NCI-H226 (cell line): ENCODE data around the gene UFD1.

Experiments used
- DNase-seq: peaks from one replicate; pipeline ENCODE4 v3.0.0-alpha.2; 2015

Gene UFD1

DNA sequence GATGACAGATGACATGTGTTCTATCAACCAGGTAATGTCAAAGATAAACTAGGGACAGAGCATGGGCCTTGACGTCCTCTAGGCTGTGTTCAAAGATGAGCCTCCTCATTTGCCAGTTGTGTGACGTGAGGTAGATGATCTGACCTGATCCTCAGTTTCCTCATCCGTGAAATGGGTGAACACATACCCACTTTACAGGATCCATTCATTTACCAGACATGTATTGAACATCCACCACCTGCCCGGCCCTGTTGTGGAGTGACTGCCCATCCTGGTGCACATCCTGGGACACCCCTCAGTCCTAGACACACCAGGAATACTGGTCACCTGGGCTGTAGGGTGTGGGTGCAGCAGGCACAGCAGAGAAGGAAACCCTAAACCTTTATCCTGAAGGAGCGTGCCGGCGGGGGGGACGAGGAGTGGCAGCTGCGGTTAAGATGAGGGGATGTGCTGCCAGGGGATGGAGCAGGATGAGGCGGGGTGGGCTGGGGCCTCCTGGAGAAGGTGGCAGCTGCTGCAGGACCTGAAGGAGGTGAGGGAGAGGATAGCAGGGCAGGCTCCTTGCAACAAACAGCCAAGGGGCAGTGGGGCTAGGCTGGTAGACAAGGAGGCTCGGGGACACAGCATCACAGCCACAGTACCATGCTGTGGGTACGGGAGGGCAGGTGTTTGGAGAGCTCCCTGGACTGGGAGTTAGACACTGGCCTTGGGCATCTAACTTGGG lies 36.8 kb upstream of the UFD1 start:
- no peak for DNase-seq

DNA sequence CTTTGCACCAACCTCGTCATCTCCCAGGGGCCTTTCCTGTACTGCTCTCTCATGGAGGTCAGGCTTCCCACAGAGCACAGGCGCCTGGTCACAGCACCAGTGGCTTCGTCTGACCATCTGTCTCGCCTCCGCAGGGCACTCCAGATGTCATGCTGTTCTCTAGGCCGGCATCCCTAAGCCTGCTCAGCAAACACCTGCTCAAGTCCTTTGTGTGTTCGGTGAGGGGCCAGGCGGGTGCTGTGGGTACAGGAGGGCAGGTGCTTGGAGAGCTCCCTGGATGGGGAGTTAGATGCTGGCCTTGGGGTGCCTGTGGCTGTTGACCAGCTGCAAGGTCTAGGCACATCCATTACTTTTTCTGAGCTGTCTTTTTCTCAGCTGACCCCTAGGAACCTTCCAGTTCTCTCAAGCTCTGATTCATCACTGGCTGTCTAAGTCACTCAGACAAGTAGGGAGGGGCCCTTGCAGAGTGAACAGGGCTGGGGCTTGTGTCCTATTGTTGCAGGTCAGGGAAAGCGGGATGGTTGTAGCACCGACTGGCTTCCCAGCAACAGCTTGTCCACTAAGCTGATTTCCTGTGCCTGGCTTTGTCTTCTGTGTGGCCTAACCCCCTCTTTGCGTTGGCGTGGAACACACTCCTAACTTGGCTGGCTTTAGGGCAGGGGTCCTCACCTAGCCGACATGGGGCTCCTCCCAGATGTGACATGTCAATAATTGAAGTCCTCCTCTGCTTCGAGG lies 36.0 kb upstream of the UFD1 start:
- DNase-seq, result no peak

DNA sequence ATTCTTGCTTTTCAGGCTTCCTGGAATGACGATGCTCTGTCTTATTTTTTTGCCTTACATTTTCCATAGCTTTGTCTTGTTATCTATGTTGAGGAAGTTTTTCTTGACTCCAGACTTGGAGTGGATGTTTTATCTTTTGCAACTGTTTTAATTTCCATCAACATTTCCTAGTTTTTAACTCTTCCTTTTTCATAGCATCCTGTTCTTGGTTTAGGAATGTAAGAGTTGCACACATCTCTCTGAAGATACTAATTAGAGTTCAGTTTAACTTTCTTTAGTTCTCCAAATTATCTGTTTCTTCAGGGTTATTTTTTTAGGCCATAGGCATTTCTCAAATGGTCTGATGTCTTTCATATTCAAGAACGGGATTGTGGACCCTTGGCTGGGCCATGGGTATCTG lies 34.8 kb upstream of the UFD1 start:
- DNase-seq, result no peak

DNA sequence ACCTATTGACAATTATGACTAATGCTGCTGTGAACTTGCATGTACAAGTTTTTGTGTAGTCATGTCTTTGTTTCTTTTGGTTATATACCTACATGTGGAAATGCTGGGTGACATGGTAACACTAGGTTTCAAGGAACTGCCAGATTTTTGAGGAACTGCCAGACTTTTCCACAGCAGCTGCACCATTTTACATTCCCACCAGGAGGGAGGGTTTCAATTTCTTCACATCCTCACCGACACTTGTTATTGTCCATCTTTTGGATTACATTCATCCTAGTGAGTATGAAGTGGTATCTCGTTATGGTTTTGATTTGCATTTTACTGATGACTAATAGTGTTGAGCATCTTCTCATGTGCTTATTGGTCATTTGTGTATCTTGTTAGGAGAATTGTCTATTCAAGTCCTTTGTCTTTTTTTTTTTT lies 31.9 kb upstream of the UFD1 start:
- DNase-seq, result no peak

DNA sequence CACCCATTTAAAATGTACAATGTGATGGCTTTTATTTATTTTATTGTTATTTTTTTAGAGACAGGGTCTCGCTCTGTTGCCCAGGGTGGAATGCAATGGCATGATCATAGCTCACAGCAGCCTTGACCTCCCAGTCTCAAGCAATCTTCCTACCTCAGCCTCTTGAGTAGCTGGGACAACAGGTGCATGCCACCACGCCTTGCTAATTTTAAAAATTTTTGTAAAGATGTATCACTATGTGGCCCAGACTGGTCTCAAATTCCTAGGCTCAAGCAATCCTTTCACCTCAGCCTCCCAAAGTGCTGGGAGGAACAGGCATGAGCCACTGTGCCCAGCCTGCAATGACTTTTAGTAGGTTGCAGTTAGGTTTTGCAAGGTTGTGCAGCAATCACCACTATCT lies 30.9 kb upstream of the UFD1 start:
- DNase-seq, result no peak

DNA sequence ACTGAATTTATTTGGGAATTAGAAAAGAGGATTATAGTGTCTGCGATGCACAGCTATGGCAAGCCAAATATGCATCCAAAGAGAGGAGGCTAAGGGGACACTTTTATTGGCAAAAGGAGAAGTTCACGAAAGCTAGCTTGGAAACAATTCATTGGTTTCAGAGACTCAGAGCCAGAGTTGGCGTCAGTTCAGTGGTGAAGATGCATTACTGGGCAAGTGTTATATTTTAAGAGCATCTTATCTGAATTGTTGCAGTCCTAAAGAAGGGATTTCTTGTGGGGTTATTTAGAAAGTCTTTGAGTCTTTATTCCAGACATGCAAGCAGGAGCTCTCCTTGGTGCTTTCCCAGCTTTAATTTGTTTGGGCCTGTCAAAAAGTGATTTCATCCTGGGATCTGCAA lies 30.2 kb upstream of the UFD1 start:
- no peak for DNase-seq

DNA sequence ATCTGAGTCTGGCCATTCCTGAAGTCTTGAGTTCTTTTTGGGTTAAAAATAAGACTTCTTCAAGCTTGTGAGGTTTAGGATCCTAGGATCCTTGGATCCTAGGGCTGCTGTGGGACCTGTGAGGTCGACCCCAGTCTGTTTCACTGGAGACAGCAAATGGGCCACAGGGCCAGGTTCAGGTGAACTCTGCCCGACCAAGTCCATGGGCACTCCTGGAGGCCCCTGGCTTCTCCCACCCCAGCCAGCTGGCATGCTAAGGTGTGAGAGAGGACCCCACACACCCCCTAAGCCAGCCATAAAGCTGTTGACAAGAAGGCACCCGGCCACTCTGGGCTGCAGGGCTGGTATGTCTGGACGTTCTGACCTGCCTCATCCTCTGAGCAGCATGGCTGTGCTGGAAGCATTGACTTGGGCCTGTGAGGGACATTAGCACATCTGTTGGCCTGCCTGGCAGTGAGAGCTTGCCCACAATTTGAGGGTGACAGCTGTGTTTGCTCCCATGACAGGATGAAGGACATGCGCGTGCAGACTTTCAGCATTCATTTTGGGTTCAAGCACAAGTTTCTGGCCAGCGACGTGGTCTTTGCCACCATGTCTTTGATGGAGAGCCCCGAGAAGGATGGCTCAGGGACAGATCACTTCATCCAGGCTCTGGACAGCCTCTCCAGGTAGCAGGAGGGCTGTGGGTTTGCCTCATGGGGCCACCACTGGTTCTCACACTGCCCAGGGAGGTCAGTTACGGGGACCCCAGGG lies 29.2 kb upstream of the UFD1 start:
- no peak for DNase-seq

DNA sequence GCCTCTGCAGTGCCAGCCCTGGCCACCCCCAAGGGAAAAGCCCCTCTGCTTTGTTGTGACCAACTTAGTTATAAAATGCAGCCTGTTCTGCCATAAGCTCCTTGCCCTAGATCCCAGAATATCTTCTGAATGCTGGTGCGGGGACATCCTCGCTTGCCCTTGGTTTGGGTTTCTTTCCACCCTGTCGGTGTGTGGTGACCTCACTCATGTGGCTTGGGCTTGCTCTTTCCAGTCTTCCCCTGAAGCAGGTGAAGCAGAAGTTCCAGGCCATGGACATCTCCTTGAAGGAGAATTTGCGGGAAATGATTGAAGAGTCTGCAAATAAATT lies 28.5 kb upstream of the UFD1 start:
- DNase-seq, result no peak

DNA sequence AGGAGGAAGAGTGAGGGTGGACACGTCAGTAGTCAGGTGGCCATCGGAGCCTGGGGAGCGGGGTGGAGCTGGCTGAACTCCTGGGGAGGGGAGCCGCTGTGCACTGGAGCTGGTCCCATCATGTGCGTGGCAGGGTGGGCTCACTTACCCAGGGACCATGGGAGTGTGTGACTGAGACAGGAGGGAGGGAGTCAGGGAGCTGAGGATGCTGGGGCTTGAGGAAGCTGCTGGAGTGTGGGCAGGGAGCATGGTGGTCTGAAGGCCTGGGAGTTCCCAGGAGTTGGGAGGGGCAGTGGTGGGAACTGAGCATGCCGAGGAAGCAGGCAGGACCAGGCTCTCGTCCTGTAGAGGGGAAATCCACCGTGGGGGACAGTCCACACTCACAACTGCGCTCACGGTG lies 27.2 kb upstream of the UFD1 start:
- DNase-seq, result no peak

DNA sequence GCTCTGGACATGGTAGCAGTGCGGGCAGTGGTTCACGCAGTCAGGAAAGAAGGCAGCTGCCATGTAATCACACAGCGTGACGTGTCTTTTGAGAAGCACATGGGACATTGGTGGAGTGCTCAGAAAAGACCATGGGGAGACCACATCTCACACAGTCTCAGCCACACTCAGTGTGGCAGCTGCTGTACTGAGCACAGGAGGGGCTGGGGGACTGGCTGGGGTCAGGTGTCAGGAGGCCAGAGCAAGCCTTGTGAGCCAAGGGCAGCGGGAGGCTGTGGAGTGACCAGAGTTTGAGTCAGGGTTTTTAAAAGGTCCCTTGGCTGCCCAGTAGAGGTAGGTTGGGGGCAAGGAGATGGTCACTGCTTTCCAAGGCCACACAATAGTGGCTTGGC lies 26.7 kb upstream of the UFD1 start:
- DNase-seq, result no peak

DNA sequence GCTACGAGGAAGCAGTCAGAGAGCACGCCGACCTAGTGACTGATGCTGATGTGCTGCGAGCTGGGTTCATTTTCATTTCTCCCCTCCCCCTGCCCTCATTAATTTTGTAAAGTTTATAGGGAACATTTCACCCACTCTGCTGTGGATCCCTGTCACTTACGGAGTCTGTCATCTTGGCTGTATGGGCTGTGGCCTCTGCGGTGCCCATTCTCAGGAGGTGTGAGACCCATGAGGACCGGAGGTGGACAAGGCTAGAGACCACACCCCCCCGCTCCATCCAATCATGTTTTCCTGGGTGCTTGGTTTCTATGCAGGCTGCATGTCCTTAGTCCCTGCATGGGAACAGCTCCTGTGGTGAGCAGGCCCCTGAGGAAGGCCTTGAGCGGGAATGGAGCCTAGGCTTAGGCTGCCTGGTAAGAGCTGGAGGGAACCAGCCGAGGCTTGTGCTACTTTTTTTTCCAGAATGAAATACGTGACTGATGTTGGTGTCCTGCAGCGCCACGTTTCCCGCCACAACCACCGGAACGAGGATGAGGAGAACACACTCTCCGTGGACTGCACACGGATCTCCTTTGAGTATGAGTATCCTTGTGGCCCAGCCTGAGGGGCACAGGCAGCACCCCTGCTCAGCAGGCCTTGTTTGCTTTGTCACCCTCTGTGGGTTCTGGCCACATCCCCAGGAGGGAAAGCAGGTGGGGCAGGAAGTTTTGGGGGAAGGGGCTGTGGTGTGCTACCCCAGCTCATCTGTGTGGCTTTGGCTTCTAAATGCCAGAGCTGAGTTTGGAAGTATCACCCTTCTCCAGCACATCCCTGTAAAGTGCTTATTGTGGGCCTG lies 26.1 kb upstream of the UFD1 start:
- DNase-seq, result no peak

DNA sequence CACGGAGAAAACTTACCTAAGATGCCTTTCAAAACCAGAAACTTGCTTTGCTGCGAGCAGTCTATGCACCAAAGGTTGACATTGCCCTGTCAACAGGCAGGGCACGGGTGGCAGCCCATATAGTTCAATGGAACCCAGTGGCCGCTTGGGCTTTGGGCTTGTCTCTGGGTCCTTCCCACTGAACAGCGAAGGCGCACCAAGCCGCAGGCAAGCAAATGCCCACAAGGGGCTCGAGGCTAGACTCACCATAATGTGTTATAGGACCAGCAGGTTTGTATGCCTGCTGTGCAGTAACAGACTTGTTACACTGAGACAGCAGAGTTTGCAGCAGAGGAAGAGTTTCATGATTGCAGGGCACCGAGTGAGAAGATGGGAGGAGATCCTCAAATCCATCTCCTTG lies 24.9 kb upstream of the UFD1 start:
- DNase-seq, result no peak

DNA sequence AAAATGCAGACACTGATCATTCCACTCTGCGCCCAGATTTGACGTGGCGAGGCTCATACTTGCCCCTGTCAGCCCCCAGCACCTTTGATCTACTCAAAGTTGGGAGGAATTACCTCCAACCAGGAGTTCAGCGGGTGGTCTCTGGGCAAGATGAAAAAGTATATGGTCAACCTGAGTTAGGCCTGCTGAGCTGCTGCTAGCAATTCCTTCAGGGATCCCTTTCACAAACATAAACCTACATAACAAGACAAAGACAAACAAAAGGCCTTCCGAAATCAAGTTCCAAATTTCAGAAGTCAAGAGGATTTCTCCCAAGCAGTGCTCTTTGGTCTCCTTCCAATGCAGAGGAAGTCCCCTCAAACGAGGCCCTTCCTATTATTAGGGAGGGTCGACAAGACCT lies 24.4 kb upstream of the UFD1 start:
- DNase-seq, result no peak

DNA sequence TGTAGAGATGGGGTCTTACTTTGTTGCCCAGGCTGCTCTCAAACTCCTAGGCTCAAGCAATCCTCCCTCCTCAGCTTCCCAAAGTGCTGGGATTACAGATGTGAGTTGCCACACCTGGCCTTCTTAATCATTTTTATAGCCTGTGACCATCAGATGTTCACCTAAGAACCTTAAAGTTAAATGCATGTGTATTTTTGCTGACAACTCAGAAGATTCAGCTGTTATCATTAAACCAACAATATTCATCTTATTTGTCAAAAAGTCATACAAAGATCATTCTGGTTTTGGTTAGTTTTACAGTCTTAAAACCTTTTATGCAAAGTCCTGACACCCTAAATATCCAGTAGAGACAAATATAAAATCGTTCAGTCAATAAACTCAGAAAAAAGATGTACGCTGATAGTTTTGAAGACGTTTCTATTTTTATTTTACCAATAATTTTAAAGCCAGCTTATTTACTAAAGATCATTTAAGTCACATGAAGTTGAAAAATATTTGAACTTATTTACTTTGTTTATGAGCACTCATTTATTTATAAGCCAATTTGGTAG lies 23.0 kb upstream of the UFD1 start:
- DNase-seq, result no peak

DNA sequence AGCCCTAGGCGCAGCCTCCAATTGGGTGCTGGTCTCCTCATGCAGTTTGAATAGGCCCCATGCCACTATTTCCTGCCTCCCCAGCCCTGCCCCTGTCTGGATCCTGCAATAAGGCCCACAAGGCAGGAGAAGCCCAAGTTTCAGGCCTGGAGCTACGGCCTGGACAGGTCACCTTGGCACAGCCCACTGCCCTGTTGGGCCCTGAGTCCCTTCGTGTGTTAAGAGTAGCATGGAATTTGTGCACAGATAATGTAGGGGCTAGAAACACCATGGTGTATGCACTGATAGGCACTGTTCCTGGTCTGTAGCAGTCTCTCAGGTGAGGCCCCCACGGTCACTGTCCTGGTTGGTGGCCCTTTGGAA lies 20.9 kb upstream of the UFD1 start:
- DNase-seq, result no peak

DNA sequence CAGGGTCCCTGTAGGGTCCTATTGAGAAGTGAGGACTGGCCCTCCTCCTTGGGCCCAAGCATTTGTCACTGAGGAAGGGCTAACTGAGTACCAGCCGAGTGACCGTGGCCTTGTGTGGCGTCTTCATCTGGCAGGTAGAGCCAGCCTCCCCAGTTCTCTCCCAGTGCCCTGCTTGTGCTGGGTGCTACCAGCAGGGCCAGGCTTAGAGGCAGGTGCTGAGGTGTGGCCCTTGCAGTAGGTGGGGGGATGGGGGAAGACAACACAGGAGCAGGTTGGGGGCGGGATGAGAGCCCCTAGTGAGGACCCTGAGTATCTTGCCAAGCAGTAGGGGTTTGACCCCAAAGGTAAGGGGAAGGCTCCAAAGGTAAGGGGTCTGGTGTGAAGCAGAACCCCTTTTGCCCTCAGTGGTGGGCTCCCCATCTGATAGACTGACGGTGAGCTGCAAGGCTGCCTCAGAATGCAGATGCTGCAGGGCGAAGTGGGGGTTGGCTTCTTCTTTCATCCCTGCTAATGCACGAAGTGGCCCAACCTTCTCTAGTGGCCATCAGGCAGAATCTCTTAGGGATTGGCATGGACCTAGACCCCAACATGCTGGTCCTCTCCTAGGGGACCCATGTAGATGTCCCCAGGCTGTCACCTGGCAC lies 20.4 kb upstream of the UFD1 start:
- no peak for DNase-seq

DNA sequence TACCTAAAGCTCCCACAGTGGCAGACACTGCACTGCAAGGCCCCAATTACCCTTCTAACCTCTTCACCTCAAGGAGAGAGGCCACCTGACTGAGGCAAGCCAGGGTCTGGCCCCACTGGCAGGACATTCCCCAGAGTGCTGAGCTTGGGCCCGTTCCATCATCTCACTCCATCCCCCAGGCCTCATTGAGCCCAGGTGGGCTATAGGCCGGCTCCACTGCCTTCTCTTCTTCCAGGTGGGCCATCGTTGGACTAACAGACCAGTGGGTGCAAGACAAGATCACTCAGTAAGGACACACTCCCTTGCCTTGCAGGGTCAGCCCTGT lies 19.8 kb upstream of the UFD1 start:
- no peak for DNase-seq

DNA sequence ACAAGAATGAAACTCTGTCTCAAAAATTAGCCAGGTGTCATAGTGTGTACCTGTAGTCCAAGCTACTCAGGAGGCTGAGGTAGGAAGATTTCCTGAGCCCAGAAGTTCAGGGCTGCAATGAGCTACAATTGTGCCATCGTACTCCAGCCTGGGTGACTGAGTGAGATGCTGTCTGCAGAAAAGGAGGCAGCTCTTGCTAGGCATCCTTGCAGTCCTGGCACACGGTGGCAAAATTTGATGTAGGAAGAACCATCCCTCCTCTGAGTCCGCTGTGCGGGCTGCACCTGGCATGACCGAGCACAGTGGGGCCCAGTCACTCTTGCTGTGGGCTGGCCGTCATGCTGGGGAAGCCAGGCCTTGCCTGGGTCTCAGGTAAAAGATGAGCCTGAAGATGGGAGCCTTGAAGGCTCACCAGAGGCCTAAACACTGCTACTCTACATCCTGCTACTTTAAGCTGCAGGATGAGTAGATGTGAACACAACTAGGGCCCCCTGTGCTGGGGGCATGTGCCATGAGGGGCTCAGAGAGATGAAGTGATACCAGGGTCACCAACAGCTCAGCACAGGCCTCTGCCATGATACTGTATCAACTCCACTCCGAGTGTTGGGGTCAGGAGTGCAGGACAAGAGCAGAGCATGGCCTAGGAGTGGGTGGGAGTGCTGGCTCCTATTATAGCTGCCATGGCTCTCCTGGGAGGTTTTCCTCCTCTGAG lies 19.3 kb upstream of the UFD1 start:
- DNase-seq, result no peak

DNA sequence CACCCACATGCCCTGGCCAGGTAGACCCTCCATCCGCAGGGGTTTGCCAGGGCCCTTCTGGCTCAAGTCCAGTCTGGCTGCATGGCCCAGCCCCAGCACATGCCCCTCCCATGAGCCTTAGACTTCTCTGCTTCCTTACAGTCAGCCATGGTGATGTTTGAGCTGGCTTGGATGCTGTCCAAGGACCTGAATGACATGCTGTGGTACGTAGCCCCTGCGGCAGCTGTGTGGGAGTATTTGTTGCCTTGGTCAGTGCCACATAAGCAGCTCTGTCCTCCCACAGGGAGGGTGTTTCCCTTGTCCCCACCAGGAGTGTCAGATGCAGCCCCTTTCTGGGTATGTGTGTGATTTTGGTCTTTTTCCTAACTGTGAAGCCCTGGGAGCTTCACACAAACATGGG lies 18.3 kb upstream of the UFD1 start:
- DNase-seq, result no peak

DNA sequence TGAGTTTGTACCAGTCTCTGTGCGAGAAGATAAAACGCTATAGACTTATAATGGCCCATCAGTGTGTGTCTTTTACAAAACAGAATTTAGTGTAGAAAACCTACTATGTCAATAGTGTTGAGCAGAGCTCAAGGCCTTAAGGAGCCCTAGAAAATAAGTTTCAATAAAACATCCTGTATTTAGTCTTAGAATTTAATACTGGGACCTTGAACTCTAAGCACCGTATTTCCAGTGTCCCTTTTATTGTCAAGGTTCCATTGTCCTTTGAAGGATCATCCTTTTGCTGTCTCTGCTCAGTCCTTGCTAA lies 17.3 kb upstream of the UFD1 start:
- DNase-seq, result no peak

DNA sequence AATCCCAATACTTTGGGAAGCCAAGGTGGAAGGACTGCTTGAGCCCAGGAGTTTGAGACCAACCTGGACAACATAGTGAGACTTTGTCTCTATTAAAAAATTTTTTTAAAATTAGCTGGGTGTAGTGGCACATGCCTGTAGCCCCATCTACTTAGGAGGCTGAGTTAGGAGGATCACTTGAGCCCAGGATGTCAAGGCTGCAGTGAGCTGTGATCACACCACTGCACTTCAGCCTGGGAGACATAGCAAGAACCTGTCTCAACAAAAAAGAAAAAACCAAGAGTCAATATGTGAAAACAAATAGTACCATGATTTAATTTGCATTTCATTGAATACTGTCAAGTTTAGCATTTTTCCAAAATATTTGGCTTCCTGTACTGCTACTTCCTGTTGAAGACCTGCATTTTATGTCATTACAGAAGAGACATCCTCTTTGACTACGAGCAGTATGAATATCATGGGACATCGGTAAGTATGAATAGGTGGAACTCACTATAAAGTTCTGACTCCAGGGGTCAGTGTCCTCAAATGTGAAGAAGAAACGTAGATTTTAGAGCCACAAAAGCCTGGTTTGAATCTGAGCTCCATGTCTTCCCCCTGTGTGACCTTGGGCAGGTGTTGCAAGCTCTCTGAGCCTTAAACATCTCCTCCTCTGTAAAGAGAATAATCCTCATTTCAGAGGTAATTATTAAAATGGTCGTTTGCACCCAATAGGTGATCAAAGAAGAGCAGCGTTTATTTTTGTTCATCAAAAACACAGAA lies 16.8 kb upstream of the UFD1 start:
- DNase-seq, result no peak
